HG03097 (cell line): Measurements from ENCODE around the gene LPCAT1.

Source experiments
- ATAC-seq: cut with Tn5 transposase; IDR thresholded peaks from one replicate; pipeline ENCODE4 v1.9.1; 2021; ENCODE audit not compliant: unreplicated experiment, low FRiP score

The LPCAT1 gene

GRCh38 chr5:1555011-1555807, 31.4 kb upstream of the LPCAT1 start:
- no peak for ATAC-seq

- ATAC-seq = no peak
Observed at GRCh38 chr5:1554410-1554967, 30.7 kb upstream of the LPCAT1 start.

- no peak for ATAC-seq
Observed at GRCh38 chr5:1553539-1554409, 30.0 kb upstream of the LPCAT1 start.

- ATAC-seq = no peak
Observed at GRCh38 chr5:1552521-1553255, 28.9 kb upstream of the LPCAT1 start.

- no peak for ATAC-seq
Observed at GRCh38 chr5:1551426-1552301, 27.9 kb upstream of the LPCAT1 start.

GRCh38 chr5:1550287-1551076, 26.7 kb upstream of the LPCAT1 start:
- ATAC-seq = no peak

GRCh38 chr5:1549475-1550030, 25.8 kb upstream of the LPCAT1 start:
- no peak for ATAC-seq

- no peak for ATAC-seq
Observed at GRCh38 chr5:1548702-1549474, 25.1 kb upstream of the LPCAT1 start.

- ATAC-seq = no peak
Observed at GRCh38 chr5:1547655-1548054, 23.9 kb upstream of the LPCAT1 start.

- ATAC-seq = no peak
Observed at GRCh38 chr5:1547236-1547635, 23.5 kb upstream of the LPCAT1 start.

GRCh38 chr5:1546556-1546955, 22.8 kb upstream of the LPCAT1 start:
- no peak for ATAC-seq

GRCh38 chr5:1545805-1546355, 22.1 kb upstream of the LPCAT1 start:
- no peak for ATAC-seq

- no peak for ATAC-seq
Observed at GRCh38 chr5:1545126-1545804, 21.5 kb upstream of the LPCAT1 start.

GRCh38 chr5:1544294-1544961, 20.7 kb upstream of the LPCAT1 start:
- no peak for ATAC-seq

- no peak for ATAC-seq
Observed at GRCh38 chr5:1543398-1544293, 19.9 kb upstream of the LPCAT1 start.

- no peak for ATAC-seq
Observed at GRCh38 chr5:1542781-1543180, 19.0 kb upstream of the LPCAT1 start.
